COLO668 (cell line): Measurements from ENCODE around the gene KNSTRN.
A peak's percentile ranks its signal among the peaks of the same experiment; 100 is the strongest.

Experiments
- DNase-seq: peaks from one replicate; lab custom pipeline; 2025; ENCODE audit not compliant: unreplicated experiment; lab: John Stamatoyannopoulos, UW

Gene KNSTRN

DNA sequence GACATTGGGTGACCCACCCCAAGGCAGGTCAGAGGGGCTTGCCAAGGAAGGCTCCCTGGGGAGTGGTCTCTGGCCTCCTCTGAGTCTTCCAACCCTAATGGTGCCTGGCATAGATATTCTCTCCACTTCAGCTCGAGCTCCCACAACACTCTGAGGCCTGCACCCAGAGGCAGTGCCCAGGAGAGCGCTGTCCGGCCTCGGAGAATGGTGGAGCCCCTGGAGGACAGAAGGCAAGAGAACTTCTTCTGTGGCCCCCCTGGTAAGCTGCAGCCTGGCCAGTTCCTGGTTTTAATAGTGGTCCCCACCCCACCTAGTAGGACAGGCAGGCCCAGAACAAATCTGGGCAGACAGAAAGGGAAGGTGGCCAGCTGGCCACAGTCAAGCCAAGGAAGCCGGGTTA, 17.5 kb upstream of the KNSTRN start:
- DNase-seq, result no peak

DNA sequence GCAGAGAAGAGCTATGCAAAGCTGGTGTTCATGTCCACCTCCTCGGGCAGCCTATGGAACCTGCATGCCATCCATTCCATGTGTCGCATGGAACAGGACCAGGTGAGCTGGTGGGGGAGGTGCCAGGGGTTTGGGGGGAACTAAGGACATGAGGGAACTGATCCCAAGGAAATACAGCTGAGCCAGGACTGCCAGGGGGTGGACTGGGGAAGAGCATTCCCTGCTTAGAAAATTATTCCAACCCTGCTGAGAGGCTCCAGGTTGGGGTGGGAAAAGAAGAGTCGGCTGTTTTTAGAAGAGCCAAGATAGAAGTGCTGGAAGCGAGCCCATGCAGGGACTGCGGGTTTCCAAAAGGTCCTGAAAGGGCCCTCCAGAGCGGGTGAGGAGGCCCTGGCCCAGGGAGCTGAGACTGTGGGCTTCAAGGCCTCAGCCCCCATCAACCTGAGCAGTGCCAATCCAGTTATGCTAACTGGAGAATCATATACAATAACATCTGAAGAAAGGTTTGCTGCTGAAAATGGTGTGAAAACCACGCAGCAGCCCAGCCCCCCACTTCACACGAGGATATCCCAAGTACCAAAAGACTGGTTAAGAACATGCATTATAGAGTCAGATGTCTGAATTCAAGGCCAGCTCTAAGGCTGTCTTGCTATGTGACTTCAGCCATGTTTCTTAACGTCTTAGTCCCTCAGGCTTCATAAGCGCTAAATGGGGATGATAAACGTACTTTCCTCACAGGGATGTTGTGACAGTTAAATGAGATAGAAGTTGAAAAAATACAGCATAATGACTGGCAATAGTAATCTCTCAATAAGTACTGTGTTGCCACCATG, 16.7 kb upstream of the KNSTRN start:
- DNase-seq, result no peak

DNA sequence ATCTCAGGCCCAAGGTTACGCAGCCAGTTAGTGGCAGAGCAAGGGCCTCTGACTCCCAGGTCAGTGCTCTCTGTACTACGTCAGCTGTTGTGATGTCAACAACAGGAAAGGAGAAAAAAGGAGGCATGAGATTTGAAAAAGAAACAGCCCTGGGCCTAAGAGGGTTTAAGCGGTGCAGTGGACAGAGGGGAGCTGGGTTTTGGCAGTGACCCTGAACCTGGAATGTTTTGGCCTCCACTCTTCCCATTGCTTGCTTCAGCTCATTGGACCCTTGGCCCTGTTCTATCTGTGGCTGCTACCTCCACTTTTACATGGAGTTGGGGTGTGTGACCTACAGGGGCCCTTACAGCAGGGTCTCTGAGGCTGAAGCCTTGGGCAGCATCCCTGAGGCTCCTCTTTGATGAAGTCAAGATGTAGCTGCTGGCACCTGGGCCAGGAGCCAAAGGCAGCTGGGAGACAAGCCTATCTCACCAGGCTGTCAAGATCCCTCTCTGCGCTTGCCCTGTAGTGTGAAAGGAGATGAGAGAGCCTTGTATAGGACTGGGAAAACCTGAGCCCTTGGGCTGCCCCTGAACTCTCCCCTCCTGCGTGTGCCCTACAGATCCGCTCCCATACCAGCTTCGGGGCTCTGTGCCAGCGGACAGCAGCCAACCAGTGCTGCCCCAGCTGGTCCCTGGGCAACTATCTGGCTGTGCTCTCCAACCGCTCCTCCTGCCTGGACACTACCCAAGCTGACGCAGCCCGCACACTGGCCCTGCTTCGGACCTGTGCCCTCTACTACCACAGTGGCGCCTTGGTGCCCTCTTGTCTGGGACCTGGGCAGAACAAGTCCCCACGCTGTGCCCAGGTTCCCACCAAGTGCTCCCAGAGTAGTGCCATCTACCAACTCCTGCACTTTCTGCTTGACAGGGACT, 15.8 kb upstream of the KNSTRN start:
- no peak for DNase-seq

DNA sequence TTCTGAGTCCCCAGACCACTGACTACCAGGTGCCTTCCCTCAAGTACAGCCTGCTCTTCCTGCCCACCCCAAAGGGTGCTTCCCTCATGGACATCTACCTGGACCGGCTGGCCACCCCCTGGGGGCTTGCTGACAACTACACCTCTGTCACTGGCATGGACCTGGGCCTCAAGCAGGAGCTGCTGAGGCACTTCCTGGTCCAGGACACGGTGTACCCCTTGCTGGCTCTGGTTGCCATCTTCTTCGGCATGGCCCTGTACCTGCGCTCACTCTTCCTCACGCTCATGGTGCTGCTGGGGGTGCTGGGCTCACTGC, 15.2 kb upstream of the KNSTRN start:
- no peak for DNase-seq

DNA sequence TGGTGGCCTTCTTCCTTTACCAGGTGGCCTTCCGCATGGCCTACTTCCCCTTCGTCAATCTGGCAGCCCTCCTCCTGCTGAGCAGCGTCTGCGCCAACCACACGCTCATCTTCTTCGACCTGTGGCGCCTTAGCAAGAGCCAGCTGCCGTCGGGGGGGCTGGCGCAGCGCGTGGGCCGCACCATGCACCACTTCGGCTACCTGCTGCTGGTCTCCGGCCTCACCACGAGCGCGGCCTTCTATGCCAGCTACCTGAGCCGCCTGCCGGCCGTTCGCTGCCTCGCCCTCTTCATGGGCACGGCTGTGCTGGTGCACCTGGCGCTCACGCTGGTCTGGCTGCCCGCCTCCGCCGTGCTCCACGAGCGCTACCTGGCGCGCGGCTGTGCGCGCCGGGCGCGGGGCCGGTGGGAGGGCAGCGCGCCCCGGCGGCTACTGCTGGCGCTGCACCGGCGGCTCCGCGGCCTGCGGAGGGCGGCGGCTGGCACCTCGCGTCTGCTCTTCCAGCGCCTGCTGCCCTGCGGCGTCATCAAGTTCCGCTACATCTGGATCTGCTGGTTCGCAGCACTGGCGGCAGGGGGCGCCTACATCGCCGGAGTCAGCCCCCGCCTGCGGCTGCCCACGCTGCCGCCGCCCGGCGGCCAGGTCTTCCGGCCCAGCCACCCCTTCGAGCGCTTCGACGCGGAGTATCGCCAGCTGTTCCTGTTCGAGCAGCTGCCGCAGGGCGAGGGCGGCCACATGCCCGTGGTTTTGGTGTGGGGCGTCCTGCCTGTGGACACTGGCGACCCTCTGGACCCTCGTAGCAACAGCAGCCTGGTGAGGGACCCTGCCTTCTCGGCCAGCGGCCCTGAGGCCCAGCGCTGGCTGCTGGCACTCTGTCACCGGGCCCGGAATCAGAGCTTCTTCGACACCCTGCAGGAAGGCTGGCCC, 14.6 kb upstream of the KNSTRN start:
- peak; percentile 97 for DNase-seq

DNA sequence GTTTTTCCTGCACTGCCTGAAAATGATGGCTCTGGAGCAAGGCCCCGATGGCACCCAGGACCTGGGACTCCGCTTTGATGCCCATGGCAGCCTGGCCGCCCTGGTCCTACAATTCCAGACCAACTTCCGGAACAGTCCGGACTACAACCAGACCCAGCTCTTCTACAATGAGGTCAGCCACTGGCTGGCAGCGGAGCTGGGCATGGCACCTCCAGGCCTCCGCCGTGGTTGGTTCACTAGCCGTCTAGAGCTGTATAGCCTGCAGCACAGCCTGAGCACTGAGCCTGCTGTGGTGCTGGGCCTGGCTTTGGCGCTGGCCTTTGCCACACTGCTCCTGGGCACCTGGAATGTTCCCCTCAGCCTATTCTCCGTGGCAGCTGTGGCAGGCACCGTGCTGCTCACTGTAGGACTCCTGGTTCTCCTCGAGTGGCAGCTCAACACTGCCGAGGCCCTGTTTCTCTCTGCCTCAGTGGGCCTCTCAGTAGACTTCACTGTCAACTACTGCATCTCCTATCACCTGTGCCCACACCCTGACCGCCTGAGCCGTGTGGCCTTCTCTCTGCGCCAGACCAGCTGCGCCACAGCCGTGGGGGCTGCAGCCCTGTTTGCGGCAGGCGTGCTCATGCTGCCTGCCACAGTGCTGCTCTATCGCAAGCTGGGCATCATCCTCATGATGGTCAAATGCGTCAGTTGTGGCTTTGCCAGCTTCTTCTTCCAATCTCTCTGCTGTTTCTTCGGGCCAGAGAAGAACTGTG, 13.6 kb upstream of the KNSTRN start:
- no peak for DNase-seq

DNA sequence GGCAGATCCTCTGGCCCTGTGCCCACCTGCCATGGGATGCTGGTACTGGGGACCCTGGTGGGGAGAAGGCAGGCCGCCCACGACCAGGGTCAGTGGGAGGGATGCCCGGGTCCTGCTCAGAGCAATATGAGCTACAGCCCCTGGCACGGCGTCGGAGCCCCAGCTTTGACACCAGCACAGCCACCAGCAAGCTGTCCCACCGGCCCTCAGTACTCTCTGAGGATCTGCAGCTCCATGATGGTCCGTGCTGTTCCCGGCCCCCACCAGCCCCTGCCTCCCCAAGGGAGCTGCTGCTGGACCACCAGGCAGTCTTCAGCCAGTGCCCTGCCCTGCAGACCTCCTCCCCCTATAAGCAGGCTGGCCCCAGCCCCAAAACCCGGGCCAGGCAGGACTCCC, 13.0 kb upstream of the KNSTRN start:
- DNase-seq, result no peak

DNA sequence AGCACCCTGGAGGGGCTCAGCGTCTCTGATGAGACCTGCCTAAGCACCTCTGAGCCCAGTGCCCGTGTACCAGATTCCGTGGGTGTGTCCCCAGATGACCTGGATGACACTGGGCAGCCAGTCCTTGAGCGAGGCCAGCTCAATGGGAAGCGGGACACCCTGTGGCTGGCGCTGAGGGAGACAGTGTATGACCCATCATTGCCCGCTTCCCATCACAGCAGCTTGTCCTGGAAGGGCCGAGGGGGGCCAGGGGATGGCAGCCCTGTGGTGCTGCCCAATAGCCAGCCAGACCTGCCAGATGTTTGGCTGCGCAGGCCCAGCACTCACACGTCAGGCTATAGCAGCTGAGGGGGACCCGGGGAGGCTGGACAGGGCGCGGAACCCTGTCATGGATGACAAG, 12.6 kb upstream of the KNSTRN start:
- no peak for DNase-seq

DNA sequence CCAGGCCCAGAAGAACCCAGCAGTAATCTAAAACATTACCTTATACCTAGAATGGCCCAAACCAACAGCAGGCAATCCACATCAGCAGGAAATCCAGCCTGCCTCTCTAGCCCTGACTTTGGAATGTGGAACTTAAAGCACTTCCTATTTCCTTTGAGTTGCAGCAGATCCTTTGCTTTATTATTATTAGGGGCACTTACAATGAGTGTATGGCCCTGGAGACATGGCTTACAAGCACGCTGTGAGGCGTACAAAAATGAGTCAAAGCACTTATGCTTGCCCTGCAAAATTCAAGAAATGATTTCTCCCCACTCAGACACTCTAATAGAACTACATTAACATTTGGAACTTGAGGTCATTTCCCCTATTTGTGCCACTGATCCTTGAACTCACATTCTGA, 9.5 kb upstream of the KNSTRN start:
- no peak for DNase-seq

DNA sequence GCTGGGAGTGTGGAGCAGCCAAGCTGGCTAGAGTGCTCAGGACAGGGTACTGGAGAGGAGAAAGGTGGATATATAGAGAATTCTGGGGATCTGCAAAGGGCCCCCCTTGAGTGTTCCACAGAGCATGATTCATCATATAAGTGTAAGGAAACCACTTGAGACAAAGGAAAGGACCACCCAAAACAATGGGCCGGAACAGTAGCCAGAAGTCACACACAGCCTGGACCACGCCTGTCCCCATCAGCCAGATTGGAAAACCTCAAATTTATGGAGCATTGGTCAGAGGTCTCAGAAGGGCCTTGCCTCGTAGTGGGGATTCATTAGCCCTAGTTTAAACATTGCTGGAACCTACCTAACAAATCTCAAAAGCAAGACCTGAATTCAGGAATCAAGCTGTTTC, 4.9 kb upstream of the KNSTRN start:
- DNase-seq, result no peak

DNA sequence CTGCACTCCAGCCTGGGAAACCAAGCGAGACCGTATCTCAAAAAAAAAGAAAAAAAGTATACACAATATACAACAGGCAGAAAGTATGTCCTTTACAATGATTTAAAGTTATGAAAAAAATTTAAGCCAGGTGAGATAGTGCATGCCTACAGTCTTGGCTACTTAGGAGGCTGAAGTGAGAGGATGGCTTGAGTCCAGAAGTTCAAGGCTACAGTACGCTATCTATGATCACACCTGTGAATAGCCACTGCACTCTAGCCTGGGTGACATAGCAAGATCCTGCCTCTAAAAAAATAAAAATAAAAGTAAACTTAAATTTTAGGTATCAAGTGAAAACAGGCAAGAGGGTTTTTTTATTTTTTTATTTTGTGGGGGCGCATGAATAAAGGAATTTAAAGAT, 3.1 kb upstream of the KNSTRN start:
- DNase-seq, result no peak

DNA sequence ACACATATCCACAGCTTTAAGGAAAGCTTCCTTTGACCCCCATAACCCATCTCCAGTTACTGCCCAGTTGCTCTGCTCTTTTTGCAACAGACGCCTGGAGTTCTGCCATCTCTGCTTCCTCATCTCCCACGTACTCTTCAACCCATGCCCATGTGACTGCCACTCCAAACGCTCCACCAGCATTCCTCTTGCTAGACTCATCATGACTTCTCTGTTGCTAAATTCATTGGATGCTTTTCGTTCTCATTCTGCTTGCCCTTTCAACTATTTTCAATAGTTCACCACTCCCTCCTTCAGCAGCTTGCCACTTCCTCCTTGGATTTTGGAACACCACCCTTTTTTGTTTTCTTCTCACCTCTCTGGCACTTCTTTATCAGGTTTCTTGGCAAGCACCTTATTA, 2.7 kb upstream of the KNSTRN start:
- no peak for DNase-seq

DNA sequence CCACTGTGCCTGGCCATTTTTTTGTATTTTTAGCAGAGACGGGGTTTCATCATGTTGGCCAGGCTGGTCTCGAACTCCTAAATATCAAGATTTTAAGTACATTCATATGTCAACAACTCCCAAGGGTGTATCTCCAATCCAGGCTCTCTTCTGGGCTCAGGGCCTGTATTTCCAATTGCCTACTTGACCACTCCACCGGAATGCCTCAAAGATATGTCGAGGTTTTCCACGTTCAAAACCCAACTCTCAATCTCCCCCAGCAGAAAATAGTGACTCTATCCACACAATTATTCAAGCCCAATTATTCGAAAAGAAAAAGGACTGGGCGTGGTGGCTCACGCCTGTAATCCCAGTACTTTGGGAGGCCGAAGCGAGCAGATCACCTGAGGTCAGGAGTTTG, 1.9 kb upstream of the KNSTRN start:
- no peak for DNase-seq

DNA sequence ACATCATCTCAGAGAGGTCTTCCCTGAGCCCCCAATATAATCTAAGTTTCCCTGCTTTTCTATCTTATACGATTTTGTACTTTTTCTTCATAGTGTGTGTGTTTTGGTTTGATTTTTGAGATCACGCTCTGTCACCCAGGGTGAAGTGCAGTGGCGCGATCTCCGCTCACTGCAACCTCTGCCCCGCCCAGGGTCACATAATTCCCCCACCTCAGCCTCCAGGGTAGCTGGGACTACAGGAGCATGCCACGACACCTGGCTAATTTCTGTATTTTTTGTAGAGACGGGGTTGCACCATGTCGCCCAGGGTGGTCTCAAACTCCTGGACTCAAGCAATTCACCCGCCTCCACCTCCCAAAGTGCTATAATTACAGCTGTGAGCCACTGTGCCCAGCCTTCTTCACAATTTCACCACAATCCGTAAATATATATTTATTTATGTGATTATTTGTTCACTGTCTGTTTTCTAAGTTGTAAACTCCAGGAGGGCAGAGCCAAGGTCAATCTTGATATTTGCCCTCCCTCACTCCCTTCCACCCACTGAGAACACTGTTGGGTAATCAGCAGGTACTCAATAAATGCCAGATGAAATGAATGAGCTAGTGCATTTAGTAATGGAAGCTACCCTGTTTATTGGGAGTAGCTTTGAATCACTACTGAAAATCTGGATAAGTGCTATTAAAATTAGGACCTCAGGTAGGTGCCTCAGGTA, 547 bp upstream of the KNSTRN start:
- no peak for DNase-seq

DNA sequence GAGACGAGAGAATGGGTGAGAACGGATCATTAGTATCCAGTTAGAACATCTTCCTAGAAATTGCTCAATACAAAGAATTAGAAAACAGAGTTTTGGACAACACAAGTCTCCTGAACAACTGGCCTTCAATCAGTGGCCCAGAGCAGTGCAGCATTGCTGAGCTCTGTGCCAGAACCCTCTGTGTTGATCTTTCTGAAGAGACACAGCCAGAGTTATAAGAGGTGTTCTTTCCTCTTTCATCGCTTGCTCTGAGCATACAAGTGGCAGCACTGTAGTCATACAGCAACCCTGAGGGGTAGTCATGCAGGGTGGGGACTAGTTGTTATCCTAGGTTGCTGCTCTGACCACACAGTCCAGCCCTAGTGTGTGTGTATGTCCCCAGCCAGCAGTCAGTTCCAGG, 4.0 kb downstream of the KNSTRN start:
- no peak for DNase-seq

DNA sequence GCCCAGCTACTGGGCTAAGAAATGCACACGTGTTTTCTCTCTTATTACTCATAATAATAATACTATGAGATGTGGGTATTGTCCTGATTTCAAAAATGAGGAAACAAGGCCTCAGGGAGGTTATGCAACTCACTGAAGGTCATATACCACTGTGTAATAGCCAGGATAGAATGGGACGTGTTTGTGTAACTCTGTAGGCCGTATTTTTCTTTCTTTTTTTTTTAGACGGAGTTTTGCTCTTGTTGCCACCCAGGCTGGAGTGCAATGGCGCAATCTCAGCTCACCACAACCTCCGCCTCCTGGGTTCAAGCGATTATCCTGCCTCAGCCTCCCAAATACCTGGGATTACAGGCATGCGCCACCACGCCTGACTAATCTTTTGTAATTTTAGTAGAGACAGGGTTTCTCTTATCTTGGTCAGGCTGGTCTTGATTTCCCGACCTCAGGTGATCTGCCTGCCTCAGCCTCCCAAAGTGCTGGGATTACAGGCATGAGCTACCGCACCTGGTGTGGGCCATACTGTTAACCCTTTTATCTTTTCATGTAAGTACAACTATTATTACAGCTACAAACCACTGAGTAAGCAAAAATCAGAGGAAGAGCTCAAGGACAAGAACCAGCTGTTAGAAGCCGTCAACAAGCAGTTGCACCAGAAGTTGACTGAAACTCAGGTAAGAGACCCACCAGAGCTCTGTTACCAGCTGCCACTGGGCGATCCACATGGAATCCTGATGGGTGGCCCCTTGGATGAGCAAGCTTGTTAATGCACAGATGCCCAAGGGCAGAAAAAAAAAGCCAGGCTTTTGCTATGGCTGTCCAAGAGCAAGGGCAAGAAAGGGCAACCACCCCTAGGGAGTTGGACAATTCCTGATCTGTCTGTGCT, 6.7 kb downstream of the KNSTRN start:
- DNase-seq, result no peak

DNA sequence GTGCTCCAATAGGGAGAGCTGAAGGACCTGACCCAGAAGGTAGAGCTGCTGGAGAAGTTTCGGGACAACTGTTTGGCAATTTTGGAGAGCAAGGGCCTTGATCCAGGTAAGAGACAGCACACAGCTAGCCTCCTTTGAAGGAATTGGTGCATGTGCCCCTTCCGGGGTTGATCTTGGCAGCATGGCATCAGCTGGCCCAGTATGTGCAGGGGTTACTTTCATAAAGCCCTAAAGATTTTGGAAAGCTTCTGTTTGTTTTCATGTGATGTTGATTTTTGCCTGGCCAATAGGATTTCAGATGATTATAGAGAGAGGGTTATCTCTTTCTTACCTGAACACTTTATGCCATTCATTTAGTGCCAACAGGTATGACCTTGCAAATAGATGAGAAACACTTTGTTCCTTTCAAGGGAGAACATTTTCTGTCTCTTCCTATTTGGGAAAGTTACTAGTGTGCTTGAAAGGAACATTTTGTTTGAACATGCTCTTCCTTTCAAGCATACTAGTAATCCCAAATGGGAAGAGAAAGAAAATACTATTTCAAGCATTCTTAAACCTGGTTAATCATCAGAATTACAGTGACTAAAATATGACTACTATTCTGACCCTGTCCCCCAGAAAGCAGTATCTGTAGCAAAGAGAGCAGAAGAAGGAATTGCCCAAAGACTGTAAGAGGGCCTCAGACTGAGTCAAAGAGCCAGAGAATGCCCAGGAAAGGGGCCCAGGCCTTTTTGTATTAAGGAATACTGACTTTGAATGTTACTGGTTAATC, 7.5 kb downstream of the KNSTRN start:
- DNase-seq, result no peak
